ENCODE measurements around the gene CYP26B1.

Gene CYP26B1

GRCh38 chr2:72109291-72109690 lies 38.4 kb downstream of the CYP26B1 start:
- CTCF ChIA-PET = no interaction called here
- no peak for DNase-seq (ENCODE audit: low spot score)
- no peak for TF ChIP-seq CTCF (conservative IDR thresholded peaks at IDR 0.05; ENCODE audit: low read depth)
- POLR2A ChIA-PET (ENCODE audit: low non-redundant PET) = no interaction called here
- H3K27ac ChIP-seq = no peak overlapping the region

GRCh38 chr2:72108121-72108520 lies 39.5 kb downstream of the CYP26B1 start:
- CTCF ChIA-PET = interaction anchor here (0.7 kb wide), 1 partner anchor 53 kb away, joined by 3 read pairs; no protein-coding TSS in a partner anchor
- POLR2A ChIA-PET (ENCODE audit: low non-redundant PET) = no interaction called here

GRCh38 chr2:72106978-72107377 lies 40.7 kb downstream of the CYP26B1 start:
- ChIA-PET CTCF (no interaction called here), POLR2A (ENCODE audit: low non-redundant PET) (no interaction called here)
- no peak overlapping the region for H3K27ac ChIP-seq
- DNase-seq (ENCODE audit: low spot score) = no peak
- TF ChIP-seq CTCF (conservative IDR thresholded peaks at IDR 0.05; ENCODE audit: low read depth) = no peak

More at GRCh38 chr2:72108121-72108520, 39.5 kb downstream of the CYP26B1 start:
- no peak overlapping the region for H3K27ac ChIP-seq
- peak; percentile 83 for DNase-seq (ENCODE audit: low spot score)
- no peak for TF ChIP-seq CTCF (conservative IDR thresholded peaks at IDR 0.05; ENCODE audit: low read depth)

GRCh38 chr2:72104821-72105588 lies 42.7 kb downstream of the CYP26B1 start:
- no peak for TF ChIP-seq CTCF (conservative IDR thresholded peaks at IDR 0.05; ENCODE audit: low read depth)
- no peak overlapping the region for H3K27ac ChIP-seq
- ChIA-PET CTCF (interaction anchor here (0.6 kb wide), 1 partner anchor 328 kb away, joined by 3 read pairs; no protein-coding TSS in a partner anchor), POLR2A (ENCODE audit: low non-redundant PET) (no interaction called here)
- no peak for DNase-seq (ENCODE audit: low spot score)

- CTCF ChIA-PET = no interaction called here
Measured at GRCh38 chr2:72103690-72104089, 44.0 kb downstream of the CYP26B1 start.

GRCh38 chr2:72103161-72103560 lies 44.5 kb downstream of the CYP26B1 start:
- ChIA-PET CTCF (no interaction called here), POLR2A (ENCODE audit: low non-redundant PET) (no interaction called here)
- TF ChIP-seq CTCF (conservative IDR thresholded peaks at IDR 0.05; ENCODE audit: low read depth) = no peak

More at GRCh38 chr2:72103690-72104089, 44.0 kb downstream of the CYP26B1 start:
- POLR2A ChIA-PET (ENCODE audit: low non-redundant PET) = no interaction called here
- DNase-seq (ENCODE audit: low spot score) = no peak
- TF ChIP-seq CTCF (conservative IDR thresholded peaks at IDR 0.05; ENCODE audit: low read depth) = no peak
- H3K27ac ChIP-seq = no peak overlapping the region

More at GRCh38 chr2:72103161-72103560, 44.5 kb downstream of the CYP26B1 start:
- no peak overlapping the region for H3K27ac ChIP-seq
- DNase-seq (ENCODE audit: low spot score) = no peak
